ENCODE measurements around the gene C1QTNF5. TPM values are rescaled to one million over a fixed set of nuclear protein-coding genes. Genes with fewer than 3 reads are reported as not detected.

Gene C1QTNF5
- total RNA-seq, 2 donors from 2014 or later = 0.62 to 0.66 TPM

DNA sequence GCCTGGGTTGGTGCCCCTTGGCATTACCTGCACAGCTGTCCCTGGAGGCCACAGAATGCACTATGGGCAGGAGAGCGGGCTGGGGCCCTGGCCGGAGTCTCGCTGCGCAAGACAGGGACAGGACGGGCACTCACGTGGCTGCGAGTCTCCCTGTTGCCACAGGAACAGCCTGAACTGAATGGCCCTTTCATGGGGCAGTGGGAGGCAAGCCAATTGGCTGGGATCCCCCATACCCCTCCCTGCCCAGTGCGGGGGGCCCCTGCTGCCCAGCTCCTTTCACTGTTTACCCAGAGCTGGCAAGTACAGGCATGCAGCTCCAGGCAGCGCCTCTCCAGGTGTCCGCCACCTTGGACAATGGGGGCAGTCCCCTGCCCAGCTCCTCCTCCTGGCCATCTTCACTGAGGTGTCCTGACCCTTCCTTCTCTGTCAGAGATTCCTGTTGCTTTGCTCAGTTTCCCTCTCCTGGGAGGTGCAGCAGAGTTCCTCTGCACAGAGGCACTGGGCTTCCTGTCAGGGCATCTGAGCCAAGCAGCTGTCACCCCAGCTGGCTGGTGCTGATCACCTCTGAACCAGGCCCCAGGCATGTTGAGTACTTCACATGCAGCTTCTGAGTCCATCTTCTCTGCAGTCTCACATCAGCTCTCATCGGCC lies 35.6 kb upstream of the C1QTNF5 start:
- no peak overlapping the region for H3K27ac ChIP-seq (ENCODE audit: low read depth, low read length)
- WGBS, 2 experiments (ENCODE audit: insufficient coverage in 1 of 2, insufficient read length in 1 of 2) = 82 to 88% methylated on average over 10 to 11 of the region's 11 CpGs
- Mint-ChIP-seq H3K4me1 (peaks cover 66% of the 10 kb centered on the region), H3K27me3 (ENCODE audit: insufficient read depth) (no peaks in the 10 kb centered on the region), H3K36me3 (ENCODE audit: low read depth) (peaks cover 9% of the 10 kb centered on the region), H3K4me3 (peak overlapping the region; percentile 2), H3K27ac (no peak overlapping the region), H3K9me3 (no peaks in the 10 kb centered on the region)
- peaks cover 22% of the 10 kb centered on the region for H3K36me3 ChIP-seq (ENCODE audit: control insufficient read depth, insufficient read depth, low read length)
- DNase-seq = peak; percentile 61
- H3K4me3 ChIP-seq (ENCODE audit: low read length) = peak overlapping the region; percentile 34
- TF ChIP-seq, protein P1, sequence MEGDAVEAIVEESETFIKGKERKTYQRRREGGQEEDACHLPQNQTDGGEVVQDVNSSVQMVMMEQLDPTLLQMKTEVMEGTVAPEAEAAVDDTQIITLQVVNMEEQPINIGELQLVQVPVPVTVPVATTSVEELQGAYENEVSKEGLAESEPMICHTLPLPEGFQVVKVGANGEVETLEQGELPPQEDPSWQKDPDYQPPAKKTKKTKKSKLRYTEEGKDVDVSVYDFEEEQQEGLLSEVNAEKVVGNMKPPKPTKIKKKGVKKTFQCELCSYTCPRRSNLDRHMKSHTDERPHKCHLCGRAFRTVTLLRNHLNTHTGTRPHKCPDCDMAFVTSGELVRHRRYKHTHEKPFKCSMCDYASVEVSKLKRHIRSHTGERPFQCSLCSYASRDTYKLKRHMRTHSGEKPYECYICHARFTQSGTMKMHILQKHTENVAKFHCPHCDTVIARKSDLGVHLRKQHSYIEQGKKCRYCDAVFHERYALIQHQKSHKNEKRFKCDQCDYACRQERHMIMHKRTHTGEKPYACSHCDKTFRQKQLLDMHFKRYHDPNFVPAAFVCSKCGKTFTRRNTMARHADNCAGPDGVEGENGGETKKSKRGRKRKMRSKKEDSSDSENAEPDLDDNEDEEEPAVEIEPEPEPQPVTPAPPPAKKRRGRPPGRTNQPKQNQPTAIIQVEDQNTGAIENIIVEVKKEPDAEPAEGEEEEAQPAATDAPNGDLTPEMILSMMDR (conservative IDR thresholded peaks at IDR 0.05) = no peak
- H3K9ac ChIP-seq (ENCODE audit: extremely low read depth, low read length, poor library complexity, severe bottlenecking) = no peak overlapping the region
- no peaks in the 10 kb centered on the region for H3K27me3 ChIP-seq (ENCODE audit: control insufficient read depth, insufficient read depth, low read length, poor library complexity, severe bottlenecking)
- H3K9me3 ChIP-seq (ENCODE audit: control insufficient read depth, low read length) = no peaks in the 10 kb centered on the region
- H3K4me1 ChIP-seq (ENCODE audit: control insufficient read depth, insufficient read depth, low read length) = peaks cover 57% of the 10 kb centered on the region

DNA sequence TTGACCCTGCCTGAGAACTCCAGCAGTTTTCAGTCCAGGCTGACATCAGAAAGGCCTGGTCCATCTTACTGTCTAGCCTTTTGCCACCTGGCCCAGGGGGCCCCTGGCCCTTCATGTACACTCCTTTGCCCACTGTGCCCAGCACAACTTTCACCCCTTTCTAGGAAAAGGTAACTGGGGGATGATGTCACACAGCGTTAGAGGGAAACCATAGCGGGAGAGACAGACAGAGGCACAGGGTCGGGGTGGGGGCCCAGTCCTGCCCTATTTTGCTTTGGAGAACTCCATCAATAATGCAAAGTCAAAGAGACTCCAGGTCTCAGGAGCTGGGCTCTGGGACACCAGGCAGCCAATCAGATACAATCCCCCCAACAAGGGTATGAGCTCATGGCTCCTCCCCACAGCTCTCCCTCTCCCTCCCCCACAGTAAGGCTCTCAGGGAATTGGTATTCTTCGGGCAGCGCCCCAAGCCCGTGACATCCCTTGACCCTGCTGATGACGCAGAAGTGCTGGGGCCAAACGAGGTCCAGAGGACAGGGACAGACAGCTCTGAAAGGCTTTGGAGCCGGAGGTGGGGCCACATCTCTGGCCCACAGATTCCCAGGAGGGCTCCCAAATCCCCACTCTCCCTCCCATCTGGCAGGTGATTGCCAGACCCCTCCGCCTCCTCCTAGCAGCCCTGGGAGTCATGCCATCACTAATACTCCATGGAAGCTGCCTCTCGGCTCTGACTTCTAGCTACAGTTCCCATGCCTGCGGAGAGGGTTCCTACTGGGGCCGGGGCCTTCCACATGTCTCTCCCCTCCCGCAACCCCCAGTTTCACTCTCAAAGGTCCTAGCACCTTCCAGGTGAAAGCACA lies 34.9 kb upstream of the C1QTNF5 start:
- TF ChIP-seq, protein P1 (conservative IDR thresholded peaks at IDR 0.05) = no peak
- Mint-ChIP-seq H3K4me1 (peaks cover 66% of the 10 kb centered on the region), H3K36me3 (ENCODE audit: low read depth) (peaks cover 12% of the 10 kb centered on the region), H3K9me3 (no peaks in the 10 kb centered on the region), H3K4me3 (no peak overlapping the region), H3K27ac (no peak overlapping the region), H3K27me3 (ENCODE audit: insufficient read depth) (no peaks in the 10 kb centered on the region)
- peaks cover 55% of the 10 kb centered on the region for H3K4me1 ChIP-seq (ENCODE audit: control insufficient read depth, insufficient read depth, low read length)
- H3K27me3 ChIP-seq (ENCODE audit: control insufficient read depth, insufficient read depth, low read length, poor library complexity, severe bottlenecking) = no peaks in the 10 kb centered on the region
- no peak overlapping the region for H3K9ac ChIP-seq (ENCODE audit: extremely low read depth, low read length, poor library complexity, severe bottlenecking)
- peak; percentile 68 for DNase-seq
- H3K27ac ChIP-seq (ENCODE audit: low read depth, low read length) = no peak overlapping the region
- peak overlapping the region; percentile 34 for H3K4me3 ChIP-seq (ENCODE audit: low read length)
- H3K9me3 ChIP-seq (ENCODE audit: control insufficient read depth, low read length) = no peaks in the 10 kb centered on the region
- H3K36me3 ChIP-seq (ENCODE audit: control insufficient read depth, insufficient read depth, low read length) = peaks cover 26% of the 10 kb centered on the region
- WGBS, 2 experiments (ENCODE audit: insufficient coverage in 1 of 2, insufficient read length in 1 of 2) = 75 to 79% methylated on average over 8 to 14 of the region's 14 CpGs

DNA sequence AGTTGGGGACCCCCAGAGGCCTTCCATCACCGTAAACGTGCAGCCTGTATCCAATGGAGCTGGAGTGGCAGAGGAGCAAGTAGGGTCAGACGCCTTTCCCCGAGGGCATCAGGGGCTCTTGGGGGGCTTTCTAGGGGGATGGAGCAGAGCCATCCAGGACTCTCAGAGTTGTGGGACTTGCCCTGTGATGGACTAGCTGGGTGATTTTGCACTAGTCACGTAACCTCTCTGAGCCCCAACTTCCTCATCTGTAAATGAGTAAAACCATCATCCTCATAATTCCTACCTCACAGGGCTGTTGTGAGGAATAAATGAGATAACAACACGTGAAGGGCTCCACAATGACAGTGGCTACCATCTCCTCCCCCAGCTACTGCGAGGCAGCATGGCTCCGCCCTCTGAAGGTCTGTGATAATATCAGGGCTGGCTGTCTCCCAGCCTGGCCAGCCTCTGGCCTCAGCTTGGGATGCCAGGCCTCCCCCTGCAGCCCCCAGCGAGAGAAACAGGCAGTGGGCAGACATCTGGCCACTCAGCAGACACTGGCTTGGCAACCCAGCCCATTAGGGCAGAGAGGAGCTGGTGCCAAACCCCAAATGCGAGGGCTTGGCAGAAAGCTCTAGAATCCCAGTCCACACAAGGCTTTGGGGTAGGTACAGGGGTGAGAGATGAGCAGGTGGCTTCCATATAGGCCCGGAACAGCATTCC lies 34.1 kb upstream of the C1QTNF5 start:
- 58 to 60% methylated on average over 6 to 11 of the region's 11 CpGs for WGBS, 2 experiments (ENCODE audit: insufficient coverage in 1 of 2, insufficient read length in 1 of 2)
- DNase-seq = peak; percentile 66
- Mint-ChIP-seq H3K27ac (peak overlapping the region; percentile 35), H3K4me1 (peaks cover 70% of the 10 kb centered on the region), H3K9me3 (no peaks in the 10 kb centered on the region), H3K27me3 (ENCODE audit: insufficient read depth) (no peaks in the 10 kb centered on the region), H3K4me3 (no peak overlapping the region), H3K36me3 (ENCODE audit: low read depth) (peaks cover 18% of the 10 kb centered on the region)
- H3K36me3 ChIP-seq (ENCODE audit: control insufficient read depth, insufficient read depth, low read length) = peaks cover 34% of the 10 kb centered on the region
- TF ChIP-seq, protein P1 (conservative IDR thresholded peaks at IDR 0.05) = no peak
- H3K4me3 ChIP-seq (ENCODE audit: low read length) = peak overlapping the region; percentile 11
- H3K4me1 ChIP-seq (ENCODE audit: control insufficient read depth, insufficient read depth, low read length) = peaks cover 49% of the 10 kb centered on the region
- no peaks in the 10 kb centered on the region for H3K27me3 ChIP-seq (ENCODE audit: control insufficient read depth, insufficient read depth, low read length, poor library complexity, severe bottlenecking)
- no peaks in the 10 kb centered on the region for H3K9me3 ChIP-seq (ENCODE audit: control insufficient read depth, low read length)
- H3K27ac ChIP-seq (ENCODE audit: low read depth, low read length) = no peak overlapping the region
- H3K9ac ChIP-seq (ENCODE audit: extremely low read depth, low read length, poor library complexity, severe bottlenecking) = no peak overlapping the region

Data from endodermal cell (in vitro differentiated cells).